Measurements from ENCODE around the gene RBP4.

RBP4 gene

DNA sequence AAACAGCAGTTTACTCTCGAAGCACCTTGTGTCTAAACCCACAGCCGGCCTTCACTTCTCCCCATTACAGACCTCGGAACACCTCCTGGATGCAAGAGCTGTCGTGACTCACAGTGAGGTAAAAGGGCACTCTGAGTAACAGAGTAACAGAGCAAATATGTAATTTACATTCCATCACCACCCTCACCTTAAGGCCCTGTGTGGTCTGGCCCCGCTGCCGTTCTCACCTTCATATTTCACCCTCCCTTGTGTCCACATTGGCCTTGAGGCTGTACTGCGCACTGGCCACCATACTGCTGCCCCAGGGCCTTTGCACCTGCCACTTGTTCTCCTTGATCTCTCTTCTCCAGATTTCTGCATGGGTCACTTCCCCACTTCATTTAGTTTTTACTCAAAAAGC is 21.9 kb downstream of the RBP4 start:
- TF ChIP-seq RAD21 (IDR thresholded peaks at IDR 0.05; ENCODE audit: low read depth), result no peak
- no peak for TF ChIP-seq TEAD4 (IDR thresholded peaks at IDR 0.05)
- no peak for TF ChIP-seq CREB1 (IDR thresholded peaks at IDR 0.05; ENCODE audit: low read depth)
- no peak for TF ChIP-seq ZBTB7A (IDR thresholded peaks at IDR 0.05; ENCODE audit: low read depth)
- TF ChIP-seq, protein P1, sequence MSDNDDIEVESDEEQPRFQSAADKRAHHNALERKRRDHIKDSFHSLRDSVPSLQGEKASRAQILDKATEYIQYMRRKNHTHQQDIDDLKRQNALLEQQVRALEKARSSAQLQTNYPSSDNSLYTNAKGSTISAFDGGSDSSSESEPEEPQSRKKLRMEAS (IDR thresholded peaks at IDR 0.05), result no peak
- TF ChIP-seq EGR1 (IDR thresholded peaks at IDR 0.05), result no peak
- no peak for TF ChIP-seq TAF1 (IDR thresholded peaks at IDR 0.05; ENCODE audit: low read depth)
- no peak for TF ChIP-seq YY1 (IDR thresholded peaks at IDR 0.05; ENCODE audit: low read depth)

DNA sequence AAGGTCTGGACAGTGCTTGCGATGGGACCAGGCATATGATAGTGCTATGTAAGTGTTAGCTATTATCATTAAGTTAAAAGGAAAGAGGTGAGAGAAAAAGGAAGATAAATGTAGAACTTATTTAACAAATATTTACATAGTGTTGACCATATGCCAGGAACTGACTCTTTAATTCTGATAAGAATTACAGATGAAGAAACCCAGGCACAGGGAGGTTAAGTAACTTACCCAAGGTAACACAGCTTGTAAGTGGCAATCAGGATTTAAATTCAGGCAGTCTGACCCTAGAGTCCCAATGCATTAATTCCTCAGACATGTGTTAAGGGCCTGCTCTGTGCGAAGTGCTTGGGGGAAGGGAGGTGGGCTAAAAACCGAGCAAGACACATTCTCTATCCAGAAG is 23.5 kb downstream of the RBP4 start:
- TF ChIP-seq TCF12 (IDR thresholded peaks at IDR 0.05; ENCODE audit: low read depth), result no peak
- TF ChIP-seq FOXM1 (IDR thresholded peaks at IDR 0.05; ENCODE audit: borderline replicate concordance, low read depth), result no peak
- TF ChIP-seq, protein P2, sequence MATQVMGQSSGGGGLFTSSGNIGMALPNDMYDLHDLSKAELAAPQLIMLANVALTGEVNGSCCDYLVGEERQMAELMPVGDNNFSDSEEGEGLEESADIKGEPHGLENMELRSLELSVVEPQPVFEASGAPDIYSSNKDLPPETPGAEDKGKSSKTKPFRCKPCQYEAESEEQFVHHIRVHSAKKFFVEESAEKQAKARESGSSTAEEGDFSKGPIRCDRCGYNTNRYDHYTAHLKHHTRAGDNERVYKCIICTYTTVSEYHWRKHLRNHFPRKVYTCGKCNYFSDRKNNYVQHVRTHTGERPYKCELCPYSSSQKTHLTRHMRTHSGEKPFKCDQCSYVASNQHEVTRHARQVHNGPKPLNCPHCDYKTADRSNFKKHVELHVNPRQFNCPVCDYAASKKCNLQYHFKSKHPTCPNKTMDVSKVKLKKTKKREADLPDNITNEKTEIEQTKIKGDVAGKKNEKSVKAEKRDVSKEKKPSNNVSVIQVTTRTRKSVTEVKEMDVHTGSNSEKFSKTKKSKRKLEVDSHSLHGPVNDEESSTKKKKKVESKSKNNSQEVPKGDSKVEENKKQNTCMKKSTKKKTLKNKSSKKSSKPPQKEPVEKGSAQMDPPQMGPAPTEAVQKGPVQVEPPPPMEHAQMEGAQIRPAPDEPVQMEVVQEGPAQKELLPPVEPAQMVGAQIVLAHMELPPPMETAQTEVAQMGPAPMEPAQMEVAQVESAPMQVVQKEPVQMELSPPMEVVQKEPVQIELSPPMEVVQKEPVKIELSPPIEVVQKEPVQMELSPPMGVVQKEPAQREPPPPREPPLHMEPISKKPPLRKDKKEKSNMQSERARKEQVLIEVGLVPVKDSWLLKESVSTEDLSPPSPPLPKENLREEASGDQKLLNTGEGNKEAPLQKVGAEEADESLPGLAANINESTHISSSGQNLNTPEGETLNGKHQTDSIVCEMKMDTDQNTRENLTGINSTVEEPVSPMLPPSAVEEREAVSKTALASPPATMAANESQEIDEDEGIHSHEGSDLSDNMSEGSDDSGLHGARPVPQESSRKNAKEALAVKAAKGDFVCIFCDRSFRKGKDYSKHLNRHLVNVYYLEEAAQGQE (IDR thresholded peaks at IDR 0.05; ENCODE audit: low read depth), result no peak
- TF ChIP-seq, protein P1 (IDR thresholded peaks at IDR 0.05), result no peak
- TF ChIP-seq TEAD4 (IDR thresholded peaks at IDR 0.05), result no peak
- TF ChIP-seq TAF1 (IDR thresholded peaks at IDR 0.05; ENCODE audit: low read depth), result no peak
- no peak for TF ChIP-seq YY1 (IDR thresholded peaks at IDR 0.05; ENCODE audit: low read depth)
- TF ChIP-seq EGR1 (IDR thresholded peaks at IDR 0.05), result no peak
- no peak for TF ChIP-seq ZBTB7A (IDR thresholded peaks at IDR 0.05; ENCODE audit: low read depth)
- no peak for TF ChIP-seq NFIC (IDR thresholded peaks at IDR 0.05)
- TF ChIP-seq CREB1 (IDR thresholded peaks at IDR 0.05; ENCODE audit: low read depth), result no peak
- no peak for TF ChIP-seq CEBPB (IDR thresholded peaks at IDR 0.05)
- no peak for TF ChIP-seq RAD21 (IDR thresholded peaks at IDR 0.05; ENCODE audit: low read depth)
- TF ChIP-seq, protein P3, sequence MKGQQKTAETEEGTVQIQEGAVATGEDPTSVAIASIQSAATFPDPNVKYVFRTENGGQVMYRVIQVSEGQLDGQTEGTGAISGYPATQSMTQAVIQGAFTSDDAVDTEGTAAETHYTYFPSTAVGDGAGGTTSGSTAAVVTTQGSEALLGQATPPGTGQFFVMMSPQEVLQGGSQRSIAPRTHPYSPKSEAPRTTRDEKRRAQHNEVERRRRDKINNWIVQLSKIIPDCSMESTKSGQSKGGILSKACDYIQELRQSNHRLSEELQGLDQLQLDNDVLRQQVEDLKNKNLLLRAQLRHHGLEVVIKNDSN (IDR thresholded peaks at IDR 0.05), result no peak
- no peak for TF ChIP-seq EP300 (IDR thresholded peaks at IDR 0.05; ENCODE audit: borderline replicate concordance)

DNA sequence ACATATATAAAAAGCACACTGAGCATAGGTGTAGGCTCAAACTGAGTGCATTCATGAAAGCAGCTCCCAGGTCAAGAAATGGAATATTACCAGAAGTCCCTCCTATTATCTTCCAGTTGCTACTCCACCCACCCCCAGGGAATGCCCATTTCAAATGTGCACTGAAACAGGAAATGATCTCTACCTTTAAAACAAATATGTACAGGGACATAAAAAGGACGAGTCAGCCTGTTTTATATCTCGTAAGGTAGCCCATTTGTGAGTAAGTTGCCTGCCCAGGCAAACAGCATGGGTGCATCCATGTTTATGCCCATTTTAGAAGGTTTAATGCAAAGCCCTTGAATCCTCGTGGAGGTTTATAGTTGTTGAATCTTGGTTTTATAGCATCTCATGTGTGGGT is 24.1 kb downstream of the RBP4 start:
- TF ChIP-seq TCF12 (IDR thresholded peaks at IDR 0.05; ENCODE audit: low read depth) (no peak), CREB1 (IDR thresholded peaks at IDR 0.05; ENCODE audit: low read depth) (no peak), NFIC (IDR thresholded peaks at IDR 0.05) (no peak), TEAD4 (IDR thresholded peaks at IDR 0.05) (no peak), EP300 (IDR thresholded peaks at IDR 0.05; ENCODE audit: borderline replicate concordance) (no peak), EGR1 (IDR thresholded peaks at IDR 0.05) (no peak), RAD21 (IDR thresholded peaks at IDR 0.05; ENCODE audit: low read depth) (no peak), FOXM1 (IDR thresholded peaks at IDR 0.05; ENCODE audit: borderline replicate concordance, low read depth) (no peak), TAF1 (IDR thresholded peaks at IDR 0.05; ENCODE audit: low read depth) (no peak), ZBTB7A (IDR thresholded peaks at IDR 0.05; ENCODE audit: low read depth) (no peak), CEBPB (IDR thresholded peaks at IDR 0.05) (no peak)
- TF ChIP-seq, protein P1 (IDR thresholded peaks at IDR 0.05), result no peak
- TF ChIP-seq, protein P2 (IDR thresholded peaks at IDR 0.05; ENCODE audit: low read depth), result no peak
- TF ChIP-seq, protein P3 (IDR thresholded peaks at IDR 0.05), result no peak

DNA sequence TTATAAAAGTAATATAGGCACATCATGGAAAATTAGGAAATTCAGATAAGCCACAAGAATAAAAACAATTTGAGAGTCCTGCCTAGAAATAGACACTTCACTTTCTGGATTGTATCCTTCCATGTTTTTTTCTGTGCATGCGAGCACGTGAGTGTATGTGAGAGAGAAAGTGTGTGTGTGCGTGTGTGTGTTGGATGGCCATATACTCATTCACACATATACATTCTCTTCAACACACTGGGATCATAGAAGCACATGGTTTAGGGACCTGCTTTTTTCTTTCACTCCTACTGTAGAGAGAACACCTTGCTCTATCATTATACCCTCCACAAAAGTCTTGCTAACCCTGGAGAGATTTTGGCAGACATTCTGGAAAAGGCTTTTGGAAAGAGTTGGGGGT is 27.1 kb downstream of the RBP4 start:
- TF ChIP-seq TEAD4 (IDR thresholded peaks at IDR 0.05) (no peak), CREB1 (IDR thresholded peaks at IDR 0.05; ENCODE audit: low read depth) (no peak), CEBPB (IDR thresholded peaks at IDR 0.05) (no peak), EGR1 (IDR thresholded peaks at IDR 0.05) (no peak), ZBTB7A (IDR thresholded peaks at IDR 0.05; ENCODE audit: low read depth) (no peak), EP300 (IDR thresholded peaks at IDR 0.05; ENCODE audit: borderline replicate concordance) (no peak)
- TF ChIP-seq, protein P3 (IDR thresholded peaks at IDR 0.05), result no peak

DNA sequence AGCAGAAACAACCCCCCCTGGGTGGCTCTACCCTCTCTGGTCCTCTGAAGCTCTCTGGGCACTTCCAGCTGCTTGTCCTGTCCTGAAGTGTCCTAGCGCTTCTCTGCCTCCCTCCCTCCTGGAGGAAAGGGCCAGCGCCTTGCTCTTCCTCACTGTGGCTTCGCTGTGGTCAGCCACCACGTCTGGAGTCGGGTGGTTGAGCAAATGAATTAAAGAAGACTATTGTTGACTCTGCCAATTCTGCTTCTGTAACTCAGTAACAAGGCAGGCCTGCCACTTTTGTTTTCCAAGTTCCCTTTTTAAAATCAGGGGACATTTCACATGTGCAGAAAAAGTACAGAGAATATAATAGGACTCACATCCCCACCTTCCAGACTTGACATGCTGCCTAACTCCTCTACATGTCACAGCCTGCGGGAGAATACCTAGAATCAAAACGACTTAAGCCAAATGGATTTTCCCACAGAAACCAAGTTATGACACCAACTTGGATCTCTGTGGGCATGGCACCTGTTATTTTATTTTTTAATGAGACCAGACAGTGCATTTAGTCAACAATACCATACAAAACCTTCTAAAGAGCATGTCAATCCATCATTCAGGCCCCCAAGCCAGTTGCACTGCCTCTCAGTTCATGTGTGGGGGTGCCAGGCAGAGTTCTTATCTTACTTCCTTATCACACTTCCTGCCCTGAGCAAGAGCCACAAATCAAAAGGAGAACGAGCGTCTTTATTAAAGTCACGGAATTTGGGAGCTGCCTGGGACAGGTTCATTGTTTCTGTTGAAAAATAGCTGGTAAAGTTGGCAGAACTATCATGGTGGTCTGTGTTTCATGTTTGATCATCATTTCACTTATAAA is 27.8 kb downstream of the RBP4 start:
- TF ChIP-seq TAF1 (IDR thresholded peaks at IDR 0.05; ENCODE audit: low read depth) (no peak), EP300 (IDR thresholded peaks at IDR 0.05; ENCODE audit: borderline replicate concordance) (no peak), RAD21 (IDR thresholded peaks at IDR 0.05; ENCODE audit: low read depth) (no peak), TEAD4 (IDR thresholded peaks at IDR 0.05) (no peak), CEBPB (IDR thresholded peaks at IDR 0.05) (no peak), YY1 (IDR thresholded peaks at IDR 0.05; ENCODE audit: low read depth) (no peak), NFIC (IDR thresholded peaks at IDR 0.05) (no peak), ZBTB7A (IDR thresholded peaks at IDR 0.05; ENCODE audit: low read depth) (no peak)
- TF ChIP-seq, protein P1 (IDR thresholded peaks at IDR 0.05), result no peak

All from Ishikawa (cell line).